Stimulated activated CD4-positive, alpha-beta T cell treated with anti-CD3 and anti-CD28 coated beads, Interleukin-4, amount 100 ng/mL, for 1 hour (primary cell): ENCODE results near the gene A3GALT2.

Experiments used
- DNase-seq: peaks from one replicate; pipeline ENCODE4 v3.0.0-alpha.2; 2020

A3GALT2 gene

GRCh38 chr1:33330906-33331305 lies 10.0 kb upstream of the A3GALT2 start:
- DNase-seq = no peak

GRCh38 chr1:33330361-33330890 lies 9.5 kb upstream of the A3GALT2 start:
- DNase-seq = no peak

DNA sequence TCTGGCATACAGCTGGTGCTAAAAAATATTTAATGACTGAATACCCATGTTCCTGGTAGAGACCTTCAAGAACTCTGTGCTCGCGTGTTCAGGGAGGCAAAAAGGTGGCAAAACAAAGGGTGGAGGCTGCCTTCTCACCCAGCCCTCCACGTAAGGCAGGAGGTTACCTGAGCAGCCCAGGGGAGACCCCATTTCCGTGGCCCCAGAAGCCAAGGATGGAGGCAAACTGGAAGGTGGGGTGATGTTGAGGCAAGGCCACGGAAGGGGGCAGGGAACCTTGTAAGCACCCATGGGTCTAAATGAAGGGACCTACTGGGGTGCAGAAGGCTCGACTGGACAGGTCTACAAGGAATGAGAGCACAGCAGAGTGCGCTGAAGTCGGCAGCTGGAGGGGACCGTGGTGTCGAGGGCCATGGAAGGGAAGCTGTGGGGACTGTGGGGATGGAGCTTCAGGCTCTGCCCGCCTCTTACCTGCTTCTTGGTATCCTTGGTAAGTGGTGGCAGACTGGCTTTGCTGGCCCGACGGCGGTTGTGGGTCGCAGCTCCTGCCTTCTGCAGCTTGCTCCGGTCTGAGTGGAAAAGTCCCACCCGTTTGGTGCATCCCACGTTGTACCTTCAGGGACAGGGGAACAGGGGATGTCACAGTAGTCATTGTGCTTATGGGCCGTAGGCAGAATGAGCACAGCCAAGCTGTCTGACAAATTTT lies 8.9 kb upstream of the A3GALT2 start:
- no peak for DNase-seq

DNA sequence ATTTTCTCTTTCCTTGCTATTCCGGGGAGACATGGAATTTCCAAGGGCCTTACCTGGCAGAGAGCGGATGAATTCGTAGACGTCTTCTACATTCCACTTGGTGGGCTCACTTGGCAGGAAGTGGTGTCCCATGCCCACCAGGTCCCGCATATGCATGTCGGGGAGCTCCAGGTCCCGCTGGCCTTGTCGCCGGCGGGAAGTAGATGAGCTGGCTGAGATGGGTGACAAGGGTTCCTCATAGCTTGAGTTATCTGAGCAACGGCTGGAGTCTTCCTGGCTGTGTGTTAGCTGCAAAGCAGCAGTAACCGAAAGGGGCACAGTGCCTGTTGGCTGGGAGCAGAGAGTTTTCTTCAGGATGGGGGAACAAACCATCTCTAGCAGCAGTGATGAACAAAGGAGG lies 7.9 kb upstream of the A3GALT2 start:
- no peak for DNase-seq

DNA sequence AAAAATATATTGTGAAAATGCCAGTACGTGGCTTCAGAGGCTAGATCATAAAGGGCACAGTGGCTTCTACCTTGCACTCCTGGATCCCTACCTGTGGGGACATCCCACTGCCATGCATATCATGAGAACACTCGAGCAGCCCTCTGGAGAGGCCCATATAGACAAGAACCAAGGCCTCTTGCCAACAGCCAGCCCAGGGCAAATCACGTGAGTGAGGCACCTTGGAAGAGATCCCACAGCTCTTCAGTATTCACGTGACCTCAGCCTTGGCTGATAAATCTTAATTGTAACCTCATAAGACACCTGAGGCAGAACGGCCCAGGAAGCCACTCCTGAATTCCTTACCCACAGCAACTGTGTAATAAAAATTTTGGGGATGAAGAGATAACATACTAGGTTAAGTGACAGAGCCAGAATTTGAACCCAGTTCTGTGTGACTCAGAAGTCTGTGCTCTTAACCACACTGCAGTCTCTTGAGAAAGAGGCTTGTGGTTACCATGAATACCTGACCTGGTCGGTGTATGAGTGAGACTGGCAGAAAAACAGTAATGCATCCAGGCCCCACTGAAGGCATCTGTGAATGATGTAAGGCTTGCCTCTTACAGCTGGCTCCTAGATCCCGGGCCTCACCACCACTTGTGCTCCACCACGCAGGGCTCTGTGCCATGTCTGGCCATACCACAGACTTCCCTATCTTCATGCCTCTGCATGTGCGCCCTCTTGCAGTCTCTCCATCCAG lies 6.9 kb upstream of the A3GALT2 start:
- DNase-seq = no peak

- DNase-seq = no peak
These were observed 5.9 kb upstream of the A3GALT2 start for GRCh38 chr1:33326785-33327184.

GRCh38 chr1:33324677-33325575 lies 4.0 kb upstream of the A3GALT2 start:
- DNase-seq = no peak

DNA sequence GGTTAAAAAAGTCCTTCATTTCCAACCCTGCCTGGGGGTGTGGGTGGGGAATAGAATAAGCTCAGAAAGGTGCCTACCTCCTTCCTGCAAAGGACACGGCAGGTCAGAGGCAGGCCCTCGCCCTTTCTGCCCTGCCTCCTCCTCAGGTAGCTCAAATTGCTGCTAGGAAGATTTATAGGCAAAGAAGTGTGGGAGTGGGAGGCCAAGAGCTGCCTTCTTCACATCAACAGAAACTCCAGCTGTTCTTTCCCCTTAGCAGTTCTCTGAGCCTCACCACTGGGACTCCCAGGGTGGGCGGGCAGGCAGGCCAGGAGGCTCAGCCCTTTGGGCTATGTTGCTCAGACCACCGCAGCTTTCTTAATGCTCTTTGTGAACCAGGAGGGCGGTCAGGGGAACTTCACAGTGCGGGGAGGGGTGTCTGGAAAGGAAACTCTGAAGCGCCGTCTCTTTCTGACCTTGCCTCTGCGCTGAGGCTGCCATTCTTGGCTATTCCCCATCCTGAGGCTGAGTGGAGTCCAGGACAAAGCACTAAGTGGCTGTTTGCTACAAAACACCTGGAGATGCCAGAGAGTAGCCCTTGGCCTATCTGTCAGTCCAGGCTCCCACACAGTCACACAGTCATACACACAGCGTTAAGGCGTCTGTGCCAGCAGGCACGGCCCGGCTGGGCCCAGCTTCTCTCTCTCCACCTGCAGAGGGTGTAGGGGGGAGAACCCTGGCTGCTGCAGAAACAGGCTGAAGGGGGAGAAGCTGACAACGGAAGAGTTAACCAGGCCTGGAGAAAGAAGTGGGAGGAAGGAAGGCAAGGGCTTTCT lies 3.0 kb upstream of the A3GALT2 start:
- no peak for DNase-seq

DNA sequence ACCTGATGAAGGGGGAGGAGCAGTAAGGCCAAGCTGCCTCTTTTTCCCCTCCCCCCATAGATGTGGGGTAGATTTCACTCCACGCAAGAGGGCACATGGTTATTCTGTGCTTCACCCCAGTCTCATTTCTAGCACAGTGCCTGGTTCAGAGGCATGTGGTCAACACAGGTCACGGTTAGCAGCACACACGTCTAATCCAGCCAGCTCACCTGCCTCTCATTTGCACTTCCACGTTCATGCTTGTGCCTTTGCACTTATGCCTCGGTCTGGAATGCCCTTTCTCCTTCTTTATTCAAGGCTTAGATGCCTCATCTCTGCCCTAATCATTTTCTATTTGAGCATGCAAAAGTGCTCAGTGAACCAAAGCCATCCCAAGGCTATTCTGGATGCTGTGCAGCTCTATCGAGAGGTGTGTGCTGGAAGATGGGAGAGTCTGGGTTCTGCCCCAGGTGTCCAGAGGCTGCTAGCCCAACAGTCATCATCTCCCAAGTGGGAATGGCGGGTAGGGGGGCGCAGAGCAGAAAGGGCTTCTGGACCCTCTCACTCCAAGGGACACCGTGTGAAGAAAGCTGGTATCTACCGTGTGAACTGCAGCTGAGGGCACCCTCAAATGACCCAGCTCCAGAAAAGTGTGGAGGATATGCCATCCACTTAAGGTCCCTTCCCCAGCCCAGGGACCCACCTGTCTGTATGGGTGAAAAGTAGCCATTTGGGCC lies 2.1 kb upstream of the A3GALT2 start:
- no peak for DNase-seq

- no peak for DNase-seq
These were observed 1.2 kb upstream of the A3GALT2 start for GRCh38 chr1:33322109-33322508.

DNA sequence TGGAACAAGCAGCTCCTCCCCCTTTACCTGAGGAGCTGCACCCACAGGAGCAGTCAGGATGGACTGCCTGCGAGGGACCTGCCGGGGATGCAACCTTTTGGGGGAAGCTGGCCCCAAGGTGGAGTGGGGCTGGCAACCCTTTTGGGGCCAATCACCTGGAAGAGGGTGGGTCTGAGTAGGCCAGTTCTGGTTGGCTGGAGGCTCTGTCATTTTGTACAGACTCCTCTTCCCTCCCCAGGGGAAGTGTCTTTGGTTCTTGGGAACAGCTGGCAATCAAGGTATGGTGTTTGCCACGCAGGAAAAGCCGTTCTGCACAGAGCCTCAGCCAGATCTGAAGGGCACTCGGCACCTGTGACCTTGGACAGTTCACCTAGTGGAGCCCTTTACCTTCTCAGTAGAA lies 280 bp upstream of the A3GALT2 start:
- DNase-seq = no peak

DNA sequence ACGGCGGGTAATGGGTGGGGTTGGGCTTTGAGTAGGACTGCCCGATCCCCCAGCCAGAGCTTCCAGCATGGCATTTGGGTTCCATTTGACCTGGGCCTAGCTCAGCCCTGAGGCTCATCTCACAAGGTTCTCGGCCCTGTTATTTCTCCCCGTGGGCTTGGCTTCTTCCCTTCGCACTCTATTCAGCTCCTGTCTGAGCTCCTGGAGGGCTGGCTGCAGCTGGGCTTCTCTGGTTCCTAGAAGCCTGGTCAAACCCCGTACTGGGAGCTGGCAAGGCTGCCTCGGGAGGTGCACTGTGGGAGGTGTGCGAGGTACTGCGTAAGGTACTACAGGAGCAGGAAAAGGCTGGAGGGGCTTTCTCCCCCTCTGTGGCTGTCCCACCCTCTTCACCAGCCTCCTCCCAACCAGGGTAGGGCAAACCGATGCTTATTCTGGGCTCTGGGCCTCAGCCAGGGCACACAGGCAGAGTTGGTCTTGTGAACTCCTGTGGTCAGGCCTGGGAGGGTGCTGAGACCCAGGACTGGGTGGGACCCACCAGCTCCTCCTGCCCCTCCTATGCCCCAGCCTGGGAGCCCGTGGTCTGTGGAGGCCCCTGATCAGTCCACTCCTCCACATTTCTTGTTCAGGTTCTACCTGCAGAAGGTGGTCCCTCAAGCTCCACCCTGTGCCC lies 814 bp downstream of the A3GALT2 start:
- no peak for DNase-seq

- DNase-seq = no peak
These were observed 1.5 kb downstream of the A3GALT2 start for GRCh38 chr1:33319186-33319948.

GRCh38 chr1:33317946-33318345 lies 3.0 kb downstream of the A3GALT2 start:
- no peak for DNase-seq

DNA sequence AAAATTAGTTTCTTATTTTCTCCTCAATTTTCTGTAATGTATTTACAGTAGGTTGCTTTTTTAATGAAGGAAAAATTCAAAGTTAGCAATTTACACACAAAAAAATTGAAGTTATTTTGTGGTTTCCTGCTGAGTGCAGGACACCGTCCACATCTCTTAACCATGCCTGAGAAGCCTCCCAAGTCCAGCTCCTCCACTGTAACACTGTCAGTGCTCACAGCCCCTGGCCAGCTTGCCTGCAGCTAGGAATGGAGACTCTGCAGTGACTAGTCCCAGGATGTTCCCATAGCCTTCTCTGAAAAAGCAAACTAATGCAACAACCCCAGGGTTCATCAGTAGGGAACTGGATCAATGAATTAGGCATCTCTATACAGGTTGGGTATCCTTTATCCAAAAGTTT lies 3.5 kb downstream of the A3GALT2 start:
- DNase-seq = no peak

- DNase-seq = no peak
These were observed 4.3 kb downstream of the A3GALT2 start for GRCh38 chr1:33316601-33317000.

DNA sequence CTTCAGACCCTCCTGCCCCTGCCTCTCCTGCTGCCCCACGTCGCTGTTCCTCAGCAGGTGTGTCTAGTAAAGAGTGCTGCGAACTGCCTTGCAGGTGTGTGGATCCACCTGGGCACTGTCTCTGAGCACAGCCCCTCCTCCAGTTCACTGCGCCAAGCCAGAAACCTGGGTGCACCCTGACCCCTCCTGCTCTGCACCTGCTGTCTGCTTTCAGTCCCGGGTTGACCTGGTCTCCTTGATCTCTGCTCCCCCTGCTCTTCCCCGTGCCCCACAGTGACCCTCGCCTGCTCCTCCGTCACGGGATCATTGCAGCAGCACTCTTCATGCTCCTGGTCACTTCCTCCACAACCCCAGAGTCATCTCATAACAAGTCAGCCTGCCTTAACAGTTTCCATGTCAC lies 6.5 kb downstream of the A3GALT2 start:
- DNase-seq = no peak

GRCh38 chr1:33312413-33312749 lies 8.5 kb downstream of the A3GALT2 start:
- no peak for DNase-seq

DNA sequence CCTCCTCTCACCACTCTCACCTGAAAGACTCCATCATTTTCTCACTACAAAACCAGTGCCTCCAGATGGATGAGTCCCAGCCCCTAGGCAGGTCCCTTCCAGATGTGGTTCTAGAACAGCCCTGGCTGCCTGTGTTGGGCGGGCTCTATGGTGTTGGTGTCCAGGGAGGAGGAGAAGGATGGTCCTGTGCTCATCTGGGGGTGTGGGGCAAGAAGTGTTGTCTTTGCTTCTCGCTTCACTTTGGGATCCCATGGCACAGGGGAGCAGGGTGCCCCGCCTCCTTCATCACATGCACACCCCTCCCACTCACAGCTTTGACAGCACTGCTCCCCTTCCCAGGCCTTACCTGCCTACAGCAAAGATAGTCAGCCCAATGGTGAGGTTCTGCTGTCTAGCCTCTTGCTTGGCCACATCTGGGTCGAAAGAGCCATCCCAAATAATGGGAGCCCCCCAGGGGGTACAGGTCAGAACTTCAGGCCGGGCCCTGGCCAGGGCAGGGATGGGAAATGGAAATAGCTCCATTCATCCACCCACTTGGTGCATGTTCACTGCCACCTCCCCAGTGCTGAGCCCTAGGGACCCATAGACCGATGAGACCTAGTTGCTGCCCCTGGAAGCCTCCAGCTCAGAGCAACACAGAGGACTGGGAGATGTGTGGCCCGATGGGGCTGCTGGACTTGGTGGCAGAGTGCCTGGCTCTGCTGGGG lies 9.0 kb downstream of the A3GALT2 start:
- DNase-seq = no peak

DNA sequence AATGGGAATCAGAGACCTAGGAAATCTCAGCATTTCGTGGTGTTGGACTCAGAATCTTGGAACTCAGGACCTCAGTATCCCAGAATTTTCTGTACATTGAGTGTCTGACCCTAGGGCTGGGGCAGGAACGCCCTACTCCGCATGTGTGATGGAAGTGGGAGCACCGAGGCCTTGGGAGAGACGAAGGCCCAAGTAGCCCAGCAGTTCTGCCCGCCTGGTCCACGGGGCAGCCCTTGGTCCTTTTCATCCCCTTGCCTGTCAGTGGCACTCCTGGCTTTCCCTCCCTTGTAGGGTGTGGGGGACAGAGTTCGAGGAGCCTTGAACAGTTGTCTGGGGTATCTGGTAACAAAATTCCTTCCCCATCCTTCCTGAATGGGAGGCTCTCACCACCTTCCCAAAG lies 10.2 kb downstream of the A3GALT2 start:
- DNase-seq = no peak
